ENCODE data around the gene IFTAP.
A peak's percentile ranks its signal among the peaks of the same experiment; 100 is the strongest.

IFTAP gene

DNA sequence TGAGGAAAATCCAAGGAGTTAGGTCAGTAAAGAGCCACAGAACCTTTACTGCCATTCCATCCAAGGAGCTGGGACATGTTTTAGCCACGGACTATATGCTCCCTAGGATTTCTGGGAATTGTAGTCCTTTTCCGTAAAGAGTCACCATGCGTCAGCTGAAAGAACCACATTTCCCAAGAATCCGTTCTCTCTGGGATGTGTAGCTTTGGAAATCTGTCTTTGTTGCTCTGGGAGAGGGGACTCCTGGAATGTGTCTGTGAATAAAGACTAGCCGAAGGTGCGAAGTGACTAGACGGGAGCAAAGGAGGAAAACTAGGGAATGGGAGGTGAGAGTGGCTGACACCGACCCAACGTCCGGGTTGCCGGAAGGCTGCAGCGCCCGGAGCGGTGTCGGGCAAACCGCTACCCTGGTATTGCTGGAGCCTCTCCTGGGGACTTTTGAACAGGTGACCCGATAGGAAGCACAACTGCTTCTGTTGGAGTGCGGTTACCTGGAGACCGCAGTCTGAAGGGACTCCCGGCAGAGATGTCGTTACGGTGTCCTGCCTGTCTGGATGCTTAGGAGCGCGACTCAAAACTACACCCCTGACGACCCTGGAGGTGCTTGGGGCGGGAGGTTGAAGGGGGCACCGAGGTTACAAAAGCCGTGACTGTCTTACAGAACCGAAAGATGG lies at the start of gene IFTAP (continued):
- TF ChIP-seq YY2 (tag by site-specific recombination; IDR thresholded peaks at IDR 0.05), result peak; percentile 74
- peak; percentile 41; the same call in 1 of the 2 replicates for TF ChIP-seq ZNF146 (tag by site-specific recombination; IDR thresholded peaks at IDR 0.05)
- no peak for TF ChIP-seq HOXC10 (CRISPR knock-in tag; IDR thresholded peaks at IDR 0.05)
- TF ChIP-seq ZNF747 (tag by site-specific recombination; IDR thresholded peaks at IDR 0.05), result no peak
- TF ChIP-seq ZSCAN30 (tag by site-specific recombination; IDR thresholded peaks at IDR 0.05), result peak; percentile 50; the same call in 1 of the 2 replicates
- TF ChIP-seq ZNF169 (tag by site-specific recombination; IDR thresholded peaks at IDR 0.05), result no peak
- TF ChIP-seq, protein P1, sequence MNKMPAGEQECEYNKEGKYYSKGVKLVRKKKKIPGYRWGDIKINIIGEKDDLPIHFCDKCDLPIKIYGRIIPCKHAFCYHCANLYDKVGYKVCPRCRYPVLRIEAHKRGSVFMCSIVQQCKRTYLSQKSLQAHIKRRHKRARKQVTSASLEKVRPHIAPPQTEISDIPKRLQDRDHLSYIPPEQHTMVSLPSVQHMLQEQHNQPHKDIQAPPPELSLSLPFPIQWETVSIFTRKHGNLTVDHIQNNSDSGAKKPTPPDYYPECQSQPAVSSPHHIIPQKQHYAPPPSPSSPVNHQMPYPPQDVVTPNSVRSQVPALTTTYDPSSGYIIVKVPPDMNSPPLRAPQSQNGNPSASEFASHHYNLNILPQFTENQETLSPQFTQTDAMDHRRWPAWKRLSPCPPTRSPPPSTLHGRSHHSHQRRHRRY (tag by site-specific recombination; IDR thresholded peaks at IDR 0.05), result no peak
- TF ChIP-seq, protein P2, sequence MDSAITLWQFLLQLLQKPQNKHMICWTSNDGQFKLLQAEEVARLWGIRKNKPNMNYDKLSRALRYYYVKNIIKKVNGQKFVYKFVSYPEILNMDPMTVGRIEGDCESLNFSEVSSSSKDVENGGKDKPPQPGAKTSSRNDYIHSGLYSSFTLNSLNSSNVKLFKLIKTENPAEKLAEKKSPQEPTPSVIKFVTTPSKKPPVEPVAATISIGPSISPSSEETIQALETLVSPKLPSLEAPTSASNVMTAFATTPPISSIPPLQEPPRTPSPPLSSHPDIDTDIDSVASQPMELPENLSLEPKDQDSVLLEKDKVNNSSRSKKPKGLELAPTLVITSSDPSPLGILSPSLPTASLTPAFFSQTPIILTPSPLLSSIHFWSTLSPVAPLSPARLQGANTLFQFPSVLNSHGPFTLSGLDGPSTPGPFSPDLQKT (IDR thresholded peaks at IDR 0.05; ENCODE audit: borderline replicate concordance, low read depth, low read length), result no peak
- TF ChIP-seq ZNF19 (tag by site-specific recombination; IDR thresholded peaks at IDR 0.05; ENCODE audit: low read depth), result no peak
- TF ChIP-seq, protein P3, sequence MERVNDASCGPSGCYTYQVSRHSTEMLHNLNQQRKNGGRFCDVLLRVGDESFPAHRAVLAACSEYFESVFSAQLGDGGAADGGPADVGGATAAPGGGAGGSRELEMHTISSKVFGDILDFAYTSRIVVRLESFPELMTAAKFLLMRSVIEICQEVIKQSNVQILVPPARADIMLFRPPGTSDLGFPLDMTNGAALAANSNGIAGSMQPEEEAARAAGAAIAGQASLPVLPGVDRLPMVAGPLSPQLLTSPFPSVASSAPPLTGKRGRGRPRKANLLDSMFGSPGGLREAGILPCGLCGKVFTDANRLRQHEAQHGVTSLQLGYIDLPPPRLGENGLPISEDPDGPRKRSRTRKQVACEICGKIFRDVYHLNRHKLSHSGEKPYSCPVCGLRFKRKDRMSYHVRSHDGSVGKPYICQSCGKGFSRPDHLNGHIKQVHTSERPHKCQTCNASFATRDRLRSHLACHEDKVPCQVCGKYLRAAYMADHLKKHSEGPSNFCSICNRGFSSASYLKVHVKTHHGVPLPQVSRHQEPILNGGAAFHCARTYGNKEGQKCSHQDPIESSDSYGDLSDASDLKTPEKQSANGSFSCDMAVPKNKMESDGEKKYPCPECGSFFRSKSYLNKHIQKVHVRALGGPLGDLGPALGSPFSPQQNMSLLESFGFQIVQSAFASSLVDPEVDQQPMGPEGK (tag by site-specific recombination; IDR thresholded peaks at IDR 0.05), result no peak
- no peak for TF ChIP-seq ZNF138 (tag by site-specific recombination; IDR thresholded peaks at IDR 0.05; ENCODE audit: borderline replicate concordance)
- no peak for TF ChIP-seq ZNF404 (tag by site-specific recombination; IDR thresholded peaks at IDR 0.05)
- TF ChIP-seq, protein P4, sequence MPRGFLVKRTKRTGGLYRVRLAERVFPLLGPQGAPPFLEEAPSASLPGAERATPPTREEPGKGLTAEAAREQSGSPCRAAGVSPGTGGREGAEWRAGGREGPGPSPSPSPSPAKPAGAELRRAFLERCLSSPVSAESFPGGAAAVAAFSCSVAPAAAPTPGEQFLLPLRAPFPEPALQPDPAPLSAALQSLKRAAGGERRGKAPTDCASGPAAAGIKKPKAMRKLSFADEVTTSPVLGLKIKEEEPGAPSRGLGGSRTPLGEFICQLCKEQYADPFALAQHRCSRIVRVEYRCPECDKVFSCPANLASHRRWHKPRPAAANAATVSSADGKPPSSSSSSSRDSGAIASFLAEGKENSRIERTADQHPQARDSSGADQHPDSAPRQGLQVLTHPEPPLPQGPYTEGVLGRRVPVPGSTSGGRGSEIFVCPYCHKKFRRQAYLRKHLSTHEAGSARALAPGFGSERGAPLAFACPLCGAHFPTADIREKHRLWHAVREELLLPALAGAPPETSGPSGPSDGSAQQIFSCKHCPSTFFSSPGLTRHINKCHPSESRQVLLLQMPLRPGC (tag by site-specific recombination; IDR thresholded peaks at IDR 0.05), result peak; percentile 98
- peak; percentile 57; the same call in 1 of the 2 replicates for TF ChIP-seq ZBTB48 (tag by site-specific recombination; IDR thresholded peaks at IDR 0.05)
- TF ChIP-seq ZNF521 (tag by site-specific recombination; IDR thresholded peaks at IDR 0.05), result no peak
- TF ChIP-seq ZNF670 (tag by site-specific recombination; IDR thresholded peaks at IDR 0.05; ENCODE audit: low read depth), result no peak
- TF ChIP-seq, protein P5, sequence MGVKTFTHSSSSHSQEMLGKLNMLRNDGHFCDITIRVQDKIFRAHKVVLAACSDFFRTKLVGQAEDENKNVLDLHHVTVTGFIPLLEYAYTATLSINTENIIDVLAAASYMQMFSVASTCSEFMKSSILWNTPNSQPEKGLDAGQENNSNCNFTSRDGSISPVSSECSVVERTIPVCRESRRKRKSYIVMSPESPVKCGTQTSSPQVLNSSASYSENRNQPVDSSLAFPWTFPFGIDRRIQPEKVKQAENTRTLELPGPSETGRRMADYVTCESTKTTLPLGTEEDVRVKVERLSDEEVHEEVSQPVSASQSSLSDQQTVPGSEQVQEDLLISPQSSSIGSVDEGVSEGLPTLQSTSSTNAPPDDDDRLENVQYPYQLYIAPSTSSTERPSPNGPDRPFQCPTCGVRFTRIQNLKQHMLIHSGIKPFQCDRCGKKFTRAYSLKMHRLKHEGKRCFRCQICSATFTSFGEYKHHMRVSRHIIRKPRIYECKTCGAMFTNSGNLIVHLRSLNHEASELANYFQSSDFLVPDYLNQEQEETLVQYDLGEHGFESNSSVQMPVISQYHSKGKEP (tag by site-specific recombination; IDR thresholded peaks at IDR 0.05), result no peak
- TF ChIP-seq ZFP69B (tag by site-specific recombination; IDR thresholded peaks at IDR 0.05), result 0 out of 2 replicates have a peak, but pooled peaks have one; percentile 30
- no peak for TF ChIP-seq ZNF175 (tag by site-specific recombination; IDR thresholded peaks at IDR 0.05)
- TF ChIP-seq, protein P6, sequence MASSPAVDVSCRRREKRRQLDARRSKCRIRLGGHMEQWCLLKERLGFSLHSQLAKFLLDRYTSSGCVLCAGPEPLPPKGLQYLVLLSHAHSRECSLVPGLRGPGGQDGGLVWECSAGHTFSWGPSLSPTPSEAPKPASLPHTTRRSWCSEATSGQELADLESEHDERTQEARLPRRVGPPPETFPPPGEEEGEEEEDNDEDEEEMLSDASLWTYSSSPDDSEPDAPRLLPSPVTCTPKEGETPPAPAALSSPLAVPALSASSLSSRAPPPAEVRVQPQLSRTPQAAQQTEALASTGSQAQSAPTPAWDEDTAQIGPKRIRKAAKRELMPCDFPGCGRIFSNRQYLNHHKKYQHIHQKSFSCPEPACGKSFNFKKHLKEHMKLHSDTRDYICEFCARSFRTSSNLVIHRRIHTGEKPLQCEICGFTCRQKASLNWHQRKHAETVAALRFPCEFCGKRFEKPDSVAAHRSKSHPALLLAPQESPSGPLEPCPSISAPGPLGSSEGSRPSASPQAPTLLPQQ (tag by site-specific recombination; IDR thresholded peaks at IDR 0.05), result peak; percentile 78
- TF ChIP-seq ZNF658 (tag by site-specific recombination; IDR thresholded peaks at IDR 0.05), result no peak
- no peak for TF ChIP-seq ZNF302 (tag by site-specific recombination; IDR thresholded peaks at IDR 0.05; ENCODE audit: low read depth)
- no peak for TF ChIP-seq ZNF510 (tag by site-specific recombination; IDR thresholded peaks at IDR 0.05; ENCODE audit: insufficient replicate concordance)
- TF ChIP-seq, protein P7, sequence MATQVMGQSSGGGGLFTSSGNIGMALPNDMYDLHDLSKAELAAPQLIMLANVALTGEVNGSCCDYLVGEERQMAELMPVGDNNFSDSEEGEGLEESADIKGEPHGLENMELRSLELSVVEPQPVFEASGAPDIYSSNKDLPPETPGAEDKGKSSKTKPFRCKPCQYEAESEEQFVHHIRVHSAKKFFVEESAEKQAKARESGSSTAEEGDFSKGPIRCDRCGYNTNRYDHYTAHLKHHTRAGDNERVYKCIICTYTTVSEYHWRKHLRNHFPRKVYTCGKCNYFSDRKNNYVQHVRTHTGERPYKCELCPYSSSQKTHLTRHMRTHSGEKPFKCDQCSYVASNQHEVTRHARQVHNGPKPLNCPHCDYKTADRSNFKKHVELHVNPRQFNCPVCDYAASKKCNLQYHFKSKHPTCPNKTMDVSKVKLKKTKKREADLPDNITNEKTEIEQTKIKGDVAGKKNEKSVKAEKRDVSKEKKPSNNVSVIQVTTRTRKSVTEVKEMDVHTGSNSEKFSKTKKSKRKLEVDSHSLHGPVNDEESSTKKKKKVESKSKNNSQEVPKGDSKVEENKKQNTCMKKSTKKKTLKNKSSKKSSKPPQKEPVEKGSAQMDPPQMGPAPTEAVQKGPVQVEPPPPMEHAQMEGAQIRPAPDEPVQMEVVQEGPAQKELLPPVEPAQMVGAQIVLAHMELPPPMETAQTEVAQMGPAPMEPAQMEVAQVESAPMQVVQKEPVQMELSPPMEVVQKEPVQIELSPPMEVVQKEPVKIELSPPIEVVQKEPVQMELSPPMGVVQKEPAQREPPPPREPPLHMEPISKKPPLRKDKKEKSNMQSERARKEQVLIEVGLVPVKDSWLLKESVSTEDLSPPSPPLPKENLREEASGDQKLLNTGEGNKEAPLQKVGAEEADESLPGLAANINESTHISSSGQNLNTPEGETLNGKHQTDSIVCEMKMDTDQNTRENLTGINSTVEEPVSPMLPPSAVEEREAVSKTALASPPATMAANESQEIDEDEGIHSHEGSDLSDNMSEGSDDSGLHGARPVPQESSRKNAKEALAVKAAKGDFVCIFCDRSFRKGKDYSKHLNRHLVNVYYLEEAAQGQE (tag by site-specific recombination; IDR thresholded peaks at IDR 0.05), result no peak
- 0 out of 2 replicates have a peak, but pooled peaks have one; percentile 26 for TF ChIP-seq GLI4 (tag by site-specific recombination; IDR thresholded peaks at IDR 0.05)
- peak; percentile 44; the same call in 1 of the 2 replicates for TF ChIP-seq ZNF629 (tag by site-specific recombination; IDR thresholded peaks at IDR 0.05)
- no peak for TF ChIP-seq ZSCAN23 (tag by site-specific recombination; IDR thresholded peaks at IDR 0.05)
- TF ChIP-seq EGR2 (tag by site-specific recombination; IDR thresholded peaks at IDR 0.05; ENCODE audit: low read depth), result no peak
